Sigmoid colon (tissue), 7 donors: ENCODE data around the gene PLCH1. TPM values are rescaled to one million over a fixed set of nuclear protein-coding genes. Genes with fewer than 3 reads are reported as not detected.

ENCODE experiments used
- DNase-seq: peaks from one replicate; pipeline ENCODE4 v3.0.0-alpha.2; 2019
- H3K27ac ChIP-seq, 4 donors: fragments of 200-600 bp; sonication (generic); one replicate each; pipeline ENCODE4 v1.5.1; 2016 to 2019; ENCODE audit warnings: mild to moderate bottlenecking in 1 of 4
- H3K27me3 ChIP-seq, 3 donors: fragments of 200-600 bp; sonication (generic); one replicate each; pipeline ENCODE4 v1.5.1; 2019; ENCODE audit warnings: mild to moderate bottlenecking in 1 of 3
- H3K36me3 ChIP-seq, 4 donors: fragments of 200-600 bp; sonication (generic); one replicate each; pipeline ENCODE4 v1.5.1; 2016 to 2019
- H3K4me1 ChIP-seq, 4 donors: fragments of 200-600 bp; sonication (generic); one replicate each; pipeline ENCODE4 v1.5.1; 2017 to 2019
- H3K4me3 ChIP-seq, 4 donors: fragments of 200-600 bp; sonication (generic); one replicate each; pipeline ENCODE4 v1.5.1; 2017 to 2019; ENCODE audit warnings: mild to moderate bottlenecking in 2 of 4, moderate library complexity in 1 of 4
- H3K9me3 ChIP-seq, 4 donors: fragments of 200-600 bp in 3 of 4; sonication (generic) in 3 of 4; one replicate each; pipeline versions ENCODE4 v1.5.1 to v1.6.1; 2013 to 2019
- EP300 ChIP-seq, 4 donors: sonication (generic); formaldehyde crosslinking; IDR thresholded peaks; one replicate each; pipeline ENCODE4 v1.6.1; 2017; ENCODE audit warnings: antibody characterized with exemption in 4 of 4
- POLR2A ChIP-seq, 2 donors: fragments of 450-650 bp; IDR thresholded peaks; one replicate each; pipeline ENCODE4 v1.6.1; 2016; ENCODE audit warnings: antibody characterized with exemption in 2 of 2, mild to moderate bottlenecking in 2 of 2, moderate library complexity in 2 of 2
- POLR2AphosphoS5 ChIP-seq, 4 donors: sonication (generic); formaldehyde crosslinking; IDR thresholded peaks; one replicate each; pipeline ENCODE4 v1.6.1; 2017; ENCODE audit warnings: antibody characterized with exemption in 4 of 4
- WGBS, 2 donors: extraction: QIAGEN DNeasy Blood & Tissue Kit; methylation state at CpG; one replicate each; pipeline ENCODE4 v1.1.7; 2013; 5-methylcytosine and 5-hydroxymethylcytosine counted together
- intact Hi-C: fragments of 100-400 bp; cut with DNase I; formaldehyde crosslinking; loops from one replicate; pipeline ENCODE4 v1.15.1; 2023
- polyA plus RNA-seq, 3 donors: library from polyadenylated mRNA; stranded (reverse); fragments of 200-250 nt; gene quantifications; one replicate each; pipeline ENCODE4 v1.2.3, GENCODE V29; 2013
- total RNA-seq, 4 donors: library from RNA; depleted of rRNA; stranded (reverse); fragments of >200 nt; gene quantifications; one replicate each; pipeline ENCODE4 v1.1.0, GENCODE V29; 2016
- TF ChIP-seq, protein P1 (sequence below), 4 experiments: fragments of 450-650 bp in 3 of 4; fragments of 200-600 bp in 1 of 4; IDR thresholded peaks; one replicate each; pipeline ENCODE4 v1.5.1; 2016 to 2019; ENCODE audit warnings: antibody characterized with exemption in 4 of 4, mild to moderate bottlenecking in 3 of 4, moderate library complexity in 2 of 4
- donor health status: healthy with polysubstance abuse.
- donor health status: Bipolar disorder and iron deficiency.
- donor health status: healthy.

The PLCH1 gene
- total and polyA plus RNA-seq, 7 donors, result 0.36 to 1.9 (median 0.83) TPM

DNA sequence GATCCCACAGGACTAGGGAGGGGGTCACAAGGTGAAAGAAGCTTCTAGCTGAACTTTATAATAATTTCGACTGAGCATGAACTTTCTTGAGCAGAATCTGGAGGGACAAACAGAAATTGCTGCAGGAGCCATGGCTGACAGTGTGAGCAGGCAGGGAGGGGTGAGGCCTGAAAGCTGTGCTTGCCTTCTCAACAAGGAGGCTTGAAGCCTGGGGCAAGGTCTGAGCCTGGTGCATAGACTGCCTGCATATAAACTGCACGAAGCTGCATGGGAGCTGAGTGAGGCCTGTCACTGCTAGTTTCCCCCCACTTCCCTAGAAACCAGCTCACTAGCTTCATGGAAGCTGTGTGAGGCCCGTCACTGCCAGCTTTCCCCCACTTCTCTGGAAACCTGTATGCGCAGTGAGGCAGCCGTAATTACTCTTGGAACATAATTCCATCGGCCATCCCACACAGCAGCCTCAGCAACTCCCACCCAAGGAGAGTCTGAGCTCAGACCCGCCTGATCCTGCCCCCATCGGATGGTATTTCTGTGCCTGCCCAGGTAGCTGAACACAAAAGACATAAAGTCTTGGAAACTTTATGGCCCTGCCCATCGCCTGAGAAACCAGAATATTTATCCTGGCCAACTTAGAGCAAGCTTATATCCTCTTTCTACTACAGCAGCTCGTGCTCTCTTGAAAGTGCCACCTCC, 136.5 kb downstream of the PLCH1 start:
- 92% methylated on average over 10 of the region's 10 CpGs for WGBS, 2 donors
- intact Hi-C loops, result no loop called here
- TF ChIP-seq POLR2AphosphoS5 (IDR thresholded peaks at IDR 0.05) (no peak), EP300 (IDR thresholded peaks at IDR 0.05) (no peak), POLR2A (IDR thresholded peaks at IDR 0.05) (no peak)
- TF ChIP-seq, protein P1, sequence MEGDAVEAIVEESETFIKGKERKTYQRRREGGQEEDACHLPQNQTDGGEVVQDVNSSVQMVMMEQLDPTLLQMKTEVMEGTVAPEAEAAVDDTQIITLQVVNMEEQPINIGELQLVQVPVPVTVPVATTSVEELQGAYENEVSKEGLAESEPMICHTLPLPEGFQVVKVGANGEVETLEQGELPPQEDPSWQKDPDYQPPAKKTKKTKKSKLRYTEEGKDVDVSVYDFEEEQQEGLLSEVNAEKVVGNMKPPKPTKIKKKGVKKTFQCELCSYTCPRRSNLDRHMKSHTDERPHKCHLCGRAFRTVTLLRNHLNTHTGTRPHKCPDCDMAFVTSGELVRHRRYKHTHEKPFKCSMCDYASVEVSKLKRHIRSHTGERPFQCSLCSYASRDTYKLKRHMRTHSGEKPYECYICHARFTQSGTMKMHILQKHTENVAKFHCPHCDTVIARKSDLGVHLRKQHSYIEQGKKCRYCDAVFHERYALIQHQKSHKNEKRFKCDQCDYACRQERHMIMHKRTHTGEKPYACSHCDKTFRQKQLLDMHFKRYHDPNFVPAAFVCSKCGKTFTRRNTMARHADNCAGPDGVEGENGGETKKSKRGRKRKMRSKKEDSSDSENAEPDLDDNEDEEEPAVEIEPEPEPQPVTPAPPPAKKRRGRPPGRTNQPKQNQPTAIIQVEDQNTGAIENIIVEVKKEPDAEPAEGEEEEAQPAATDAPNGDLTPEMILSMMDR (IDR thresholded peaks at IDR 0.05), result no peak

GRCh38 chr3:155607761-155608160, 137.1 kb downstream of the PLCH1 start:
- H3K4me3 ChIP-seq, result no peak overlapping the region
- no peak for DNase-seq
- H3K27ac ChIP-seq, result no peak overlapping the region
- no peaks in the 10 kb centered on the region for H3K36me3 ChIP-seq
- peaks cover 0 to 5% (median 0%) of the 10 kb centered on the region in 4 donors for H3K9me3 ChIP-seq
- H3K27me3 ChIP-seq, result no peaks in the 10 kb centered on the region
- 86 to 88% methylated on average over 1 of the region's 1 CpG for WGBS, 2 donors
- intact Hi-C loops, result no loop called here
- TF ChIP-seq EP300 (IDR thresholded peaks at IDR 0.05), result no peak
- TF ChIP-seq, protein P1 (IDR thresholded peaks at IDR 0.05), result no peak
- no peak for TF ChIP-seq POLR2A (IDR thresholded peaks at IDR 0.05)
- TF ChIP-seq POLR2AphosphoS5 (IDR thresholded peaks at IDR 0.05), result no peak
- no peaks in the 10 kb centered on the region for H3K4me1 ChIP-seq

More for the DNA sequence above, 136.5 kb downstream of the PLCH1 start:
- peaks cover 0 to 5% (median 0%) of the 10 kb centered on the region in 4 donors for H3K9me3 ChIP-seq
- no peaks in the 10 kb centered on the region for H3K27me3 ChIP-seq
- no peaks in the 10 kb centered on the region for H3K36me3 ChIP-seq
- DNase-seq, result no peak
- no peak overlapping the region for H3K27ac ChIP-seq
- H3K4me3 ChIP-seq, result no peak overlapping the region
- no peaks in the 10 kb centered on the region for H3K4me1 ChIP-seq

- 74 to 78% methylated on average over 5 of the region's 5 CpGs for WGBS, 2 donors
- intact Hi-C loops, result no loop called here
- no peaks in the 10 kb centered on the region for H3K27me3 ChIP-seq
- peaks cover 0 to 5% (median 0%) of the 10 kb centered on the region in 4 donors for H3K9me3 ChIP-seq
- H3K36me3 ChIP-seq, result no peaks in the 10 kb centered on the region
- no peak overlapping the region for H3K4me3 ChIP-seq
- no peaks in the 10 kb centered on the region for H3K4me1 ChIP-seq
- H3K27ac ChIP-seq, result no peak overlapping the region
- no peak for DNase-seq
- TF ChIP-seq, protein P1 (IDR thresholded peaks at IDR 0.05), result no peak
- TF ChIP-seq POLR2A (IDR thresholded peaks at IDR 0.05) (no peak), POLR2AphosphoS5 (IDR thresholded peaks at IDR 0.05) (no peak), EP300 (IDR thresholded peaks at IDR 0.05) (no peak)
Measured at GRCh38 chr3:155605571-155605970, 139.3 kb downstream of the PLCH1 start.

- H3K27ac ChIP-seq, result no peak overlapping the region
- WGBS, 2 donors, result 89 to 92% methylated on average over 5 of the region's 5 CpGs
- H3K4me1 ChIP-seq, result no peaks in the 10 kb centered on the region
- H3K27me3 ChIP-seq, result no peaks in the 10 kb centered on the region
- intact Hi-C loops, result no loop called here
- no peak for TF ChIP-seq EP300 (IDR thresholded peaks at IDR 0.05)
- TF ChIP-seq, protein P1 (IDR thresholded peaks at IDR 0.05), result no peak
- TF ChIP-seq POLR2AphosphoS5 (IDR thresholded peaks at IDR 0.05), result no peak
- no peak for TF ChIP-seq POLR2A (IDR thresholded peaks at IDR 0.05)
- DNase-seq, result no peak
- no peak overlapping the region for H3K4me3 ChIP-seq
- H3K36me3 ChIP-seq, result no peaks in the 10 kb centered on the region
- H3K9me3 ChIP-seq, result peaks cover 0 to 4% (median 0%) of the 10 kb centered on the region in 4 donors
Measured at GRCh38 chr3:155604967-155605366, 139.9 kb downstream of the PLCH1 start.
